ENCODE data around the gene ZMYND8.
"Not testable (repeated sequence)": the region's sequence is repeated elsewhere in the genome, so short reads cannot be mapped to it uniquely, and the experiment has no call there.

ZMYND8 gene

DNA sequence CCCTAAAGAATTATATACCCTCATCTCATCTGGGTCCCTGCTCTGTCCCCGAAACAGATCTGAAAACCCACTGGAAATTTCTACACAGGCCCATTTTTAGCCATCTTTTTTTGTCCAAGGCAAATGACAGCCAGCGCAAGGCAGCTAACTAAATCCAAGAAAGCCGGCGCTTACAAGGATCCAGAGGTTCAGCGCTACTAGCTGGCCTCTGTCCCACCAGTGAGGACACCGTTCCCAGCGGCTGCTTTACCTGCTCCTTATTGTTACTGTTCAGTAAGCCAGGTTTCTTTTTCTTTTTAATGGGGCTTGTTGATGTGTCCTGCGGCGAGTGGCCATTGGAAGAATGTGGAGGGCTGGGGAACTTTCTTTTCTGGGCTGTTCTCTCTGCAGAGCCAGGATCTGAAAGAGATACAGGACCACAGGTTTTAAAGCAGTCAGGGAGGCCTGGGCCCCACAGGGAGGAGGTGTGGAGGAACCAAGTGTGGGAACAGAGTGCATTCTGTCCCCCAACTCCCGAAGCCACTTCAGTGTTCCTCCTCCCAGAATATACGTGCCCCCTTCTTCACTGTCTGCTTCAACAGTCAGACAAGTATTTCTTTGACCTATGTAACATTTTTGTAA is 46.6 kb downstream of the ZMYND8 start:
- no peak for DNase-seq

DNA sequence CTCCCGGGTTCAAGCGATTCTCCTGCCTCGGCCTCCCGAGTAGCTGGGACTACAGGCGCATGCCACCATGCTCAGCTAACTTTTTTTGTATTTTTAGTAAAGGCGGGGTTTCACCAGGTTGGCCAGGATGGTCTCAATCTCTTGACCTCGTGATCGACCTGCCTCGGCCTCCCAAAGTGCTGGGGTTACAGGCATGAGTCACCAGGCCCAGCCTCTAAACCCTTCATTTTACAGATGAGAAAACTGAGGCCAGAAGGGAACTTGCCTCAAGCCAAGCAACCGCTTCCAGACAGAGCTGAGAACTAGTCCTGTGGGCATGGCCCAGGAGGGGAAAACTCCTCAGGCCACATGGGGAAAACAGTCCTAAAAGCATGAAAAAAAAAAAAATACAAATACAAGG is 47.1 kb downstream of the ZMYND8 start:
- DNase-seq, result no peak

- DNase-seq, result not testable (repeated sequence)
These were observed 48.9 kb downstream of the ZMYND8 start for GRCh38 chr20:47307569-47307968.

DNA sequence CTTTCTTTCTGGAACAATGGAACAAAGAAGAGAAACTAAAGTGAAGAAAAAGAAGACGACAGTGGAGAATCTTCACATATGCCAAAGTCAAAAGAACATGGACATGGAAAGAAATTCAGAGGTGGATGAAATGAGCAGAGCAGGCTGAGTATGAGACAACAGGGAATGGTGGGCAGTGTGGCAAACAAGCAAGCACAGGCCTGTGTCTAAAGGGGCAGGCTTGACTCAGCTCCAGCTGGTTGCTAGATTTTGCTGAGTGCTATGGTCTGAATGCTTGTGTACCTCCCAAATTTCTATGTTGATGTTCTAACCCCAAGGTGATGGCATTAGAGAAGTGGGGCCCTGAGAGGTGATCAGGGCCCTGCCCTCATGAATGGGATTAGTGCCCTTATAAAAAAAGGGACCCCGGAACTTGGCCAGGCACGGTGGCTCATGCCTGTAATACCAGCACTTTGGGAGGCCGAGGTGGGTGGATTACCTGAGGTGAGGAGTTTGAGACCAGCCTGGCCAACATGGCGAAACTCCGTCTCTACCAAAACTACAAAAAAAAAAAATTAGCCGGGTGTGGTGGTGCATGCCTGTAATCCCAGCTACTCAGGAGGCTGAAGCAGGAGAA is 49.6 kb downstream of the ZMYND8 start:
- DNase-seq, result no peak

- DNase-seq, result no peak
These were observed 50.4 kb downstream of the ZMYND8 start for GRCh38 chr20:47306095-47306494.

GRCh38 chr20:47305667-47306066 is 50.8 kb downstream of the ZMYND8 start:
- no peak for DNase-seq

- DNase-seq, result peak; percentile 78
These were observed 52.2 kb downstream of the ZMYND8 start for GRCh38 chr20:47304287-47304686.

- no peak for DNase-seq
These were observed 52.8 kb downstream of the ZMYND8 start for GRCh38 chr20:47303736-47304135.

GRCh38 chr20:47300071-47300470 is 56.4 kb downstream of the ZMYND8 start:
- no peak for DNase-seq

DNA sequence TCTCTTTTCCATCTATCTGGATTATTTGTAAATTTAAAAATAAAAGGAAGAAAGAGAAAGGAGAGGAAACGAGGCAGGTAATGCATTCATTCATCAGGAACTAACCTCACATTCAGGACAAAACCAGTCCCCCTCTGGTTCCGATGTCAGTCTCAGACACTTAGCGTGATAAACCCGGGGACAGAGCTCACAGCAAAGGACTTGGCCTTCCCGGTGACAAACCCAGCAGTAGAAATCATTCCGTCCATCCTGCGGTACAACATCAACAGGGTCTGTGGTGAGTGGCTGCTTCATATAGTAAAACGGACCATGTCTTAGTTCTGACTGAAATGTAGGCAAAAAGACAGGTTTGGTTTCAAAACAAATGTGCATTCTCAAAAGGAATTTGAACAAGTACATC is 57.9 kb downstream of the ZMYND8 start:
- no peak for DNase-seq

- no peak for DNase-seq
These were observed 58.8 kb downstream of the ZMYND8 start for GRCh38 chr20:47297746-47298145.

DNA sequence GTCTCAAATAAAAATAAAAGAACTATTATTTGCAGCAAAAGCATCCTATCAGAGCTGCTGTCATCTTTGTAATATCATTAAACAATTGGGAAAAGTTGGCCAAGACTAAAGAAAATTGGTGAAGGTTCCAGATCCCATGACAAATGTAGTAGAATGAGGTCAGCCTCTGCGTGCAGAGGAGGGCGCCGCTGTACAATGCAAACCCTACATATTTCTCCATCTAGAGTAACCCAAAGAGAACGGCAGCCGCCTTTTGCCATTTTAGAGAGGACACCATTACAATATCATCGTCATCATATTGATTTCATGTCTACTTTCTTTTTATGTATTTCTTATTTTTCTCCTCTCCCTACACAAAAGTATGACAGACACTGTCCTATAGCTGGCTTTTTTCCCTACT is 59.5 kb downstream of the ZMYND8 start:
- no peak for DNase-seq

- no peak for DNase-seq
These were observed 60.5 kb downstream of the ZMYND8 start for GRCh38 chr20:47295921-47296426.

GRCh38 chr20:47295129-47295813 is 61.2 kb downstream of the ZMYND8 start:
- no peak for DNase-seq

DNA sequence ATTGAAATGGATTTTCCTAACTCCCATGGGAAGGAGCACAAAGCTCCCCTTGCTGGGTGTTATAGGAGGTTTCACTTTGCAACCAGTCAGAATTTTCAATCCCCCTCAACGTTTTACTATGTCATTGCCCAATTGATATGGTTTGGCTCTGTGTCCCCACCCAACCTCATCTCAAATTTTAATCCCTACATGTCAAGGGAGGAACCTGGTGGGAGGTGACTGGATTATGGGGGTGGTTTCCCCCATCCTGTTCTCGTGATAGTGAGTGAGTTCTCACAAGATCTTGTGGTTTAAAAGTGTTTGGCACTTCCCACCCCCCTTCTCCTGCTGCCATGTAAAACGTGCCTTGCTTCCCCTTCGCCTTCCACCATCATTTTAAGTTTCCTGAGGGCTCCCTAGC is 62.9 kb downstream of the ZMYND8 start:
- no peak for DNase-seq

DNA sequence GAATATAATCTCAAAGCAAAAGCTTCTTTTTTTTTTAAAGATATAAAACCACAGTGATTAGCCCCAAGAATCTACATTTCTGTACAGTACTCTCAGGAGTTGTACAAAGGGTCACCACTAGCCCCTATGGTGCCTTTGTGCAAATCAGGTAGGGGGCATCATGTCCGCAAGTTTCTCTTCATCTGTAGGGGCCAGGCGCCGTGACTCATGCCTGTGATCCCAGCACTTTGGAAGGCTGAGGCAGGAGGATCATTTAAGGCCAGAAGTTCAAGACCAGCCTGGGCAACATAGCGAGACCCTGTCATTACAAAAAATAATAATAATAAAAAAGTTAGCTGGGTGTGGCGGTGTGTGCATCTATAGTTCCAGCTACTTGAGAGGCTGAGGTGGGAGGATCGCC is 63.9 kb downstream of the ZMYND8 start:
- DNase-seq, result no peak

- no peak for DNase-seq
These were observed 65.7 kb downstream of the ZMYND8 start for GRCh38 chr20:47290666-47291430.

DNA sequence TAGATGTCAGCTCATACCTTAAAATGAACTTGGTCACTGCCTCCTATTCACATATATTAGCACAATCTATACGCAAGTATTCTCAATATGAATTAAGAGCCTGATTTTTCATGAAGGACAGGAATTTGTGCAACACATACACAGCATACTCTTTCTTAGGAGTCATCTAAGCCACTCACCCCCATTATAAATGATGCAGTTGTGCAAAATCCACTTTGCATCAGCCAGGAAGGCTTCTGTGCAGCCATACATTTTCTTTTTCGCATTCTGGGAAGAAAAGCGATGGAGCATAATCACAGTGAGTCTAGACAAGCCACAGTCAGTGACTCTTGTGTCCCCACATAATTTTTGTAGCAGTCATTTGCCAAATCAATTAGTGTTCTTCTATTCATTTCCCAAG is 66.5 kb downstream of the ZMYND8 start:
- no peak for DNase-seq

DNA sequence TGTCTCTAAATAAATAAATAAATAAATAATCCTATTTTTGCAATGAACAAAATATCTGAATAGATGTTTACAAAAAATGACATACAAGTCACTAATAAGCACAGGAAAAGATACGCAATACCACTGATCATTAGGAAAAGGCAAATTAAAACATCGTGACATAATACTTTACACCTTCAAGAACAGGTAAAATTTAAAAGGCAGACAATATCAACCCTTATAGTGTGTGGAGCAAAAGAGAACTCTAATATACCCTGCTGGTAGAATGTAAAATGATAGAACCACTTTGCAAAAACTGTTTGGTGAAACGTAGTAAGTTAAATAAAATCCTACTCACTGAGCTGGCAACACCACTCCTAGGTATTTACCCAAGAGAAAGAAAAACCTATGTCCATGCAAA is 67.4 kb downstream of the ZMYND8 start:
- no peak for DNase-seq

DNA sequence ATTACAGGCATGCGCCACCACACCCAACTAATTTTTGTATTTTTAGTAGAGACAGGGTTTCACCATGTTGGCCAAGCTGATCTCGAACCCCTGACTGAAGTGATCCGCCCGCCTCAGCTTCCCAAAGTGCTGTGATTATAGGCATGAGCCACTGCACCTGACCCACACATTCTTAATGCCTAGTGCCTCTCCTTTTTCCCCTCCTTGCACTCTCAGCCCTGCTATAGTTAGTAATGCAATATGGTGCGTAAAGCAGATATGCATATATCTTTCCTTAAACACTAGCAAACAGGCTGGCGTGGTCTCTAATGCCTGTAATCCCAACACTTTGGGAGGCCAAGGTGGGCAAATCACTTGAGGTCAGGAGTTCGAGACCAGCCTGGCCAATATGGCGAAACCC is 68.0 kb downstream of the ZMYND8 start:
- not testable (repeated sequence) for DNase-seq

DNA sequence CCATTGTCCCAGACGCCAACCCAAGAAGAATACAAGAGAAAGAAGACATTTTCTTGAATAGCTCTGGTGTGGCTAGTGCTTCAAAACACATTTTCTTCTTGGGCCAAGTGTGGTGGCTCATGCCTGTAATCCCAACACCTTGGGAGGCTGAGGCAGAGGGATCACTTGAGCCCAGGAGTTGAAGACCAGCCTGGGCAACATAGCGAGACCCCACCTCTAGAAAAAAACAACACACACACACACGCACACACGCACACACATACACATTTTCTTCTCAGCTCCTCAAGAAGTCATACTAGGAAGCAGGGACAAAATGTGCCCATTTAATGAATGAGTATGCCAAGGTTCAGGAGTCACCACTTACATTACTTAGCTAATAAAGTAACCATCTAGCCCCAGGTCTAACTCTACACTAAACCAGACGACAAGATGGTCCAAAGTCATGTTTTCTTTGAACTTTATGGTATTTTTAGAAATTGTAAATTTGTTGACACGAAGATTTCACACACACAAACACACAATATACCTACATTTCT is 68.8 kb downstream of the ZMYND8 start:
- no peak for DNase-seq

GRCh38 chr20:47286681-47287080 is 69.8 kb downstream of the ZMYND8 start:
- no peak for DNase-seq

- no peak for DNase-seq
These were observed 71.3 kb downstream of the ZMYND8 start for GRCh38 chr20:47285189-47285588.

Data from NCI-H774 (cell line).